Measurements from ENCODE around the gene KRTAP9-6. TPM values are rescaled to one million over a fixed set of nuclear protein-coding genes. Genes with fewer than 3 reads are reported as not detected.

KRTAP9-6 gene, protein sequence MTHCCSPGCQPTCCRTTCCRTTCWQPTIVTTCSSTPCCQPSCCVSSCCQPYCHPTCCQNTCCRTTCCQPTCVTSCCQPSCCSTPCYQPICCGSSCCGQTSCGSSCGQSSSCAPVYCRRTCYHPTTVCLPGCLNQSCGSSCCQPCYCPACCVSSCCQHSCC
- total RNA-seq = not detected in 2 replicates

DNA sequence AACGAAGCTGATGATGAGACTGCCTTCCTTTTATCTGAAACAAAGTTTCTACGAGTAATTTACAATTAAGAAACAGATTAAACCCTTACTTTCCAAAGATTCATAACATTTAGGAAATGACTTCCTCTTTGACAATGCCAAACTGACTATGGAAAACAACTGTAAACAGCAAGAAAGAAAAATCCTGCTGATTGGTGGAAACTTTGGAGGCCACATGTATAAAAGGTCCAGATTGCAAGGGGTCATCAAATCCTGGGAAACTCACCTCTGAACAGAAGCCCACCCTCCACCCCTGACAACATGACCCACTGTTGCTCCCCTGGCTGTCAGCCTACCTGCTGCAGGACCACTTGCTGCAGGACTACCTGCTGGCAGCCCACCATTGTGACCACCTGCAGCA, at the start of gene KRTAP9-6:
Gene KRTAP9-6, plus strand, starts transcription at position 301 of the 400 bp plus-strand sequence. Its CDS starts 0 bp downstream, at position 301.

DNA sequence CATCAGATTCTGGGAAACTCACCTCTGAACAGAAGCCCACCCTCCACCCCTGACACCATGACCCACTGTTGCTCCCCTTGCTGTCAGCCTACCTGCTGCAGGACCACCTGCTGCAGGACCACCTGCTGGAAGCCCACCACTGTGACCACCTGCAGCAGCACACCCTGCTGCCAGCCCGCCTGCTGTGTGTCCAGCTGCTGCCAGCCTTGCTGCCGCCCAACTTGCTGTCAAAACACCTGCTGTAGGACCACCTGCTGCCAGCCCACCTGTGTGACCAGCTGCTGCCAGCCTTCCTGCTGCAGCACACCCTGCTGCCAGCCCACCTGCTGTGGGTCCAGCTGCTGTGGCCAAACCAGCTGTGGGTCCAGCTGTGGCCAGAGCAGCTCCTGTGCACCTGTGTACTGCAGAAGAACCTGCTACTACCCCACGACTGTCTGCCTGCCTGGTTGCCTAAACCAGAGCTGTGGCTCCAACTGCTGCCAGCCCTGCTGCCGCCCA, 38.5 kb upstream of the KRTAP9-6 start, which contains the start of gene KRTAP9-2:
Gene KRTAP9-2, plus strand, starts transcription at position 51 of the 498 bp plus-strand sequence. Its CDS starts 7 bp downstream, at position 58.

DNA sequence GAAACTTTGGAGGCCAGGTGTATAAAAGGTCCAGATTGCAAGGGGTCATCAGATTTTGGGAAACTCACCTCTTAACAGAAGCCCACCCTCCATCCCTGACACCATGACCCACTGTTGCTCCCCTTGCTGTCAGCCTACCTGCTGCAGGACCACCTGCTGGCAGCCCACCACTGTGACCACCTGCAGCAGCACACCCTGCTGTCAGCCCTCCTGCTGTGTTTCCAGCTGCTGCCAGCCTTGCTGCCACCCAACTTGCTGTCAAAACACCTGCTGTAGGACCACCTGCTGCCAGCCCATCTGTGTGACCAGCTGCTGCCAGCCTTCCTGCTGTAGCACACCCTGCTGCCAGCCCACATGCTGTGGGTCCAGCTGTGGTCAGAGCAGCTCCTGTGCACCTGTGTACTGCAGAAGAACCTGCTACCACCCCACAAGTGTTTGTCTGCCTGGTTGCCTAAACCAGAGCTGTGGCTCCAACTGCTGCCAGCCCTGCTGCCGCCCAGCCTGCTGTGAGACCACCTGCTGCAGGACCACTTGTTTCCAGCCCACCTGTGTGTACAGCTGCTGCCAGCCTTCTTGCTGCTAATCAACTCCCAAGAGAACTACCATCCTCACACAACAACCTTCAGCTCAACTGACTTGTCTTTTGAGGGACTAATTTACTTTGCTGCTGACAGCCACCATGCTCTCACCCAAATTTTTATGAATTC, 32.6 kb upstream of the KRTAP9-6 start, which contains the start of gene KRTAP9-3:
Gene KRTAP9-3, plus strand, starts transcription at position 51 of the 707 bp plus-strand sequence. Its CDS starts 53 bp downstream, at position 104.

DNA sequence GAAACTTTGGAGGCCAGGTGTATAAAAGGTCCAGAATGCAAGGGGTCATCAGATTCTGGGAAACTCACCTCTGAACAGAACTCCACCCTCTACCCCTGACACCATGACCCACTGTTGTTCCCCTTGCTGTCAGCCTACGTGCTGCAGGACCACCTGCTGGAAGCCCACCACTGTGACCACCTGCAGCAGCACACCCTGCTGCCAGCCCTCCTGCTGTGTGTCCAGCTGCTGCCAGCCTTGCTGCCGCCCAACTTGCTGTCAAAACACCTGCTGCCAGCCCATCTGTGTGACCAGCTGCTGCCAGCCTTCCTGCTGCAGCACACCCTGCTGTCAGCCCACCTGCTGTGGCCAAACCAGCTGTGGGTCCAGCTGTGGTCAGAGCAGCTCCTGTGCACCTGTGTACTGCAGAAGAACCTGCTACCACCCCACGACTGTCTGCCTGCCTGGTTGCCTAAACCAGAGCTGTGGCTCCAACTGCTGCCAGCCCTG, 27.2 kb upstream of the KRTAP9-6 start, which contains the start of gene KRTAP9-8:
Gene KRTAP9-8, plus strand, starts transcription at position 51 of the 489 bp plus-strand sequence. Its CDS starts 53 bp downstream, at position 104.

DNA sequence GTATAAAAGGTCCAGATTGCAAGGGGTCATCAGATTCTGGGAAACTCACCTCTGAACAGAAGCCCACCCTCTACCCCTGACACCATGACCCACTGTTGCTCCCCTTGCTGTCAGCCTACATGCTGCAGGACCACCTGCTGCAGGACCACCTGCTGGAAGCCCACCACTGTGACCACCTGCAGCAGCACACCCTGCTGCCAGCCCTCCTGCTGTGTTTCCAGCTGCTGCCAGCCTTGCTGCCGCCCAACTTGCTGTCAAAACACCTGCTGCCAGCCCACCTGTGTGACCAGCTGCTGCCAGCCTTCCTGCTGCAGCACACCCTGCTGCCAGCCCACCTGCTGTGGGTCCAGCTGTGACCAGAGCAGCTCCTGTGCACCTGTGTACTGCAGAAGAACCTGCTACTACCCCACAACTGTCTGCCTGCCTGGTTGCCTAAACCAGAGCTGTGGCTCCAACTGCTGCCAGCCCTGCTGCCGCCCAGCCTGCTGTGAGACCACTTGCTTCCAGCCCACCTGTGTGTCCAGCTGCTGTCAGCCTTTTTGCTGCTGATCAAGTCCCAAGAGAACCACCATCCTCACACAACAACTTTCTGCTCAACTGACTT, 15.4 kb upstream of the KRTAP9-6 start, which contains the start of gene KRTAP9-4:
Gene KRTAP9-4, plus strand, starts transcription at position 51 of the 604 bp plus-strand sequence. Its CDS starts 34 bp downstream, at position 85.

DNA sequence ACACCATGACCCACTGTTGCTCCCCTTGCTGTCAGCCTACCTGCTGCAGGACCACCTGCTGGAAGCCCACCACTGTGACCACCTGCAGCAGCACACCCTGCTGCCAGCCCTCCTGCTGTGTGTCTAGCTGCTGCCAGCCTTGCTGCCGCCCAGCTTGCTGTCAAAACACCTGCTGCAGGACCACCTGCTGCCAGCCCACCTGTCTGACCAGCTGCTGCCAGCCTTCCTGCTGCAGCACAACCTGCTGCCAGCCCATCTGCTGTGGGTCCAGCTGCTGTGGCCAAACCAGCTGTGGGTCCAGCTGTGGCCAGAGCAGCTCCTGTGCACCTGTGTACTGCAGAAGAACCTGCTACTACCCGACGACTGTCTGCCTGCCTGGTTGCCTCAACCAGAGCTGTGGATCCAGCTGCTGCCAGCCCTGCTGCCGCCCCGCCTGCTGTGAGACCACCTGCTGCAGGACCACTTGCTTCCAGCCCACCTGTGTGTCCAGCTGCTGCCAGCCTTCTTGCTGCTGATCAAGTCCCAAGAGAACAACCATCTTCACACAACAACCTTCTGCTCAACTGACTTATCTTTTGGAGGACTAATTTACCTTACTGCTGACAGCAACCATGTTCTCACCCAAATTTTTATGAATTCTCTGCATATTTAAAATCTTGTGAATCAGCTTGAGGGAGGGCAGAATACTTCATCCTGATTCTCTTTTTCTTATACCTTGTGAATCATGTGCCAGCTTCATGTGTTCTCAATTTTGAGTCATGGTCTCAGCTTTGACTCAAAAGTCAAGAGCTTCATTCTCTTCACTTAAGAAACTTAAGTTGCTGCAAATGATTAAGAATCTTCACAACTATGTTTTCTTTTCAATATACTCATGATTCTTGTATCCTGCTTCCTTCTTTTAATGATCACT, 9.5 kb upstream of the KRTAP9-6 start, which contains the start of gene KRTAP9-9:
Gene KRTAP9-9, plus strand, starts transcription at position 4 of the 910 bp plus-strand sequence.

DNA sequence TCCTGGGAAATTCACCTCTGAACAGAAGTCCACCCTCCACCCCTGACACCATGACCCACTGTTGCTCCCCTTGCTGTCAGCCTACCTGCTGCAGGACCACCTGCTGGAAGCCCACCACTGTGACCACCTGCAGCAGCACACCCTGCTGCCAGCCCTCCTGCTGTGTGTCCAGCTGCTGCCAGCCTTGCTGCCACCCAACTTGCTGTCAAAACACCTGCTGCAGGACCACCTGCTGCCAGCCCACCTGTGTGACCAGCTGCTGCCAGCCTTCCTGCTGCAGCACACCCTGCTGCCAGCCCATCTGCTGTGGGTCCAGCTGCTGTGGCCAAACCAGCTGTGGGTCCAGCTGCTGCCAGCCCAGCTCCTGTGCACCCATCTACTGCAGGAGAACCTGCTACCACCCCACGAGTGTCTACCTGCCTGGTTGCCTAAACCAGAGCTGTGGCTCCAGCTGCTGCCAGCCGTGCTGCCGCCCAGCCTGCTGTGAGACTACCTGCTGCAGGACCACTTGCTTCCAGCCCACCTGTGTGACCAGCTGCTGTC, 10.5 kb downstream of the KRTAP9-6 start, which contains the start of gene KRTAP9-7:
Gene KRTAP9-7, plus strand, starts transcription at position 51 of the 543 bp plus-strand sequence. Its CDS starts 0 bp downstream, at position 51.

DNA sequence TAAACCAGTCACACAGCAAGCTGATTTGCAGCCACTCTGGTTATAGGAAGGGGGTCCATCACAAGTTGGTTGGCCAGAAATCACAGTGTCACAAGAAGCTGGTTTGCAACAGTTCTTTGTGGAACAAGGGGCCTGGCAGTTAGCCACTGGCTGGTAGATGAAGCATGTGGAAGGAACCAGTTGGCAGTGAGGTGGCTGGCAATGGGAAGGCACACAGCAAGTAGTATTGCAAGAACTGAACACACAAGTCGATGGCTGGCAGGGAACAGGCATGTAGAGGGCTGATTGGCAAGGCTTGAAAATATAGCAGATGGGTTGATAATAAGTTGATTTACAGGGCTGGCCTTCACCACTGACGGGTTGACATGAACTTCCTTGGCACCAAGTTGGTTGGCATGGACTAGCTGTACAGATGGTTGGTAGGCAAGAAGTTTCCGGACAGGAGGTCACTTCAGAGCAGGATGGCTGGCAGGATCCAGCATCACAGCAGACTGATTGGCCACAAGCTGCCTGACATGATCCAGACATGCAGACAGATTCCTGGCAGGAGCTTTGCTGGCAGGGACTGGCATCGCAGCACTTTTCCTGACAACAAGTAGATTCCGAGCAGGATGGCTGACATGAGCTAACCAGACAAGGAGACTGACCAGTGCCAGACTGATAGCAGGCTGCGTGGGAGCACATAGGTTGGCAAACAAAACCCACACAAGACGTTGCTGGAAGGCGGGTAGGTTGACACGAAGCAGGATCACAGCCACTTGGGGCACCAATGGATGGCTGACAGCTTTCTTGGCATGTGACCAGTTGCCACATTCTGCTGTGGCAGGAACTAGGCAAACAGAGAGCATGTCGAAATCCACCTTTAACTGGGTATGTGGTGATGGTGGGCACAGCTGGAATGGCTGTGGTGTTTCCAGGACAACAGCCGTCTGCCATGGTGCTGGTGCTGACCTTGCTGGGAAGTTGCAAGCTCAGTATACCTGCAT, 37.0 kb downstream of the KRTAP9-6 start, which contains the start of gene KRTAP29-1:
Gene KRTAP29-1, minus strand, starts transcription at position 936 of the 986 bp plus-strand sequence. Its CDS starts 0 bp downstream, at position 936.

DNA sequence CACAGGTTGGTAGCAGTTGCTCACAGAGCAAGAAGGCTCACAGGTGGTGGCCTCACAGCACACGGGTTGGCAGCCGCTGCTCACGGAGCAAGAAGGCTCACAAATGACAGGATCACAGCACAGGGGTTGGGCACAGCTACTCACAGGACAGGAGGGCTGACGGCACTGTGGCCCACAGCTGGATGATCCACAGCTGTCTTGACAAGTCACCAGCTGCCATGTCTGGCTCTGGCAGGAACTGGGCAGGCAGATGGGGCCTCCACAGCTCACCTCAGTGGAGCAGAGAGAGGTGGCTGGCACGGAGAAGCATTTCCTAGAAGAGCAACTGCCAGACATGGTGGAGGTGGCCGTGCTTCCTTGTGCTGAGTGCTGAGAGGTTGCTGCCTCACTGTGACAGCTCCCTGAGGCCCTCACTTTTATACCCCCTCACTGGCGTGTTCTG, 43.8 kb downstream of the KRTAP9-6 start, which contains the start of gene KRTAP16-1:
Gene KRTAP16-1, minus strand, starts transcription at position 392 of the 442 bp plus-strand sequence. Its CDS starts 56 bp downstream, at position 336.

DNA sequence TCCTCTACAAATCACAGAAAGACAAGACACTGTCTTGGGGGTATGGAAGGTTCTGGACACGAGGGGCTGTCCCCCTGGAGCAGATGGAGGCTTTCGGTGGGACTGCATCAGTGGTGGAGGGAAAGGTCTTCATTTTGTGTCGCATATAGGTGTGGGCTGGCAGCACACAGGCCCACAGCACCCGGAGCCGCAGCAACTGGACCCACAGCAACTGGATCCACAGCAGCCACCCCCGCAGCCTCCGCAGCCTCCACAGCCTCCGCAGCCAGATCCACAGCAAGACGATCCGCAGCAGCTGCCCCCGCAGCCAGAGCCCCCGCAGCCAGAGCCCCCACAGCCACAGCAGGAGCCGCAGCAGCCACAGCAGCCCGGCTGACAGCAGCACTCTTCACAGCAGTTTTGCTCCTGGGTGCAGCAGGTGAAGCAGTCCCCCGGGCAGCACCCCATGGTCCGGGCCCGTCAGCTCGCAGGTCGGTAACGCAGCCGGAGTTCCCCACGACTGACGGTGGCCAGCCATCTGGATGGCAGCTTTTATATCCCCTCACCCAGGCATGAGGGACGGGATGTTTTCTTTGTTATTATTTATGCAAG, 50.1 kb downstream of the KRTAP9-6 start, which contains the start of gene KRTAP17-1:
Gene KRTAP17-1, minus strand, starts transcription at position 507 of the 591 bp plus-strand sequence. Its CDS starts 60 bp downstream, at position 447.

Other genes starting within 250 kb of the KRTAP9-6 start
- gene KRTAP1-5, start 238.2 kb upstream of the KRTAP9-6 start, total RNA-seq = not detected in 2 replicates
- not detected in 2 replicates for gene KRTAP1-4, start 235.2 kb upstream of the KRTAP9-6 start, total RNA-seq
- not detected in 2 replicates for gene KRTAP1-3, start 230.5 kb upstream of the KRTAP9-6 start, total RNA-seq
- gene KRTAP1-1, start 223.9 kb upstream of the KRTAP9-6 start, total RNA-seq = not detected in 2 replicates
- gene KRTAP2-1, start 218.1 kb upstream of the KRTAP9-6 start, total RNA-seq = not detected in 2 replicates
- not detected in 2 replicates for gene KRTAP2-2, start 210.1 kb upstream of the KRTAP9-6 start, total RNA-seq
- not detected in 2 replicates for gene KRTAP2-3, start 205.3 kb upstream of the KRTAP9-6 start, total RNA-seq
- not detected in 2 replicates for gene KRTAP2-4, start 199.5 kb upstream of the KRTAP9-6 start, total RNA-seq
- gene KRTAP4-7, start 181.2 kb upstream of the KRTAP9-6 start, total RNA-seq = not detected in 2 replicates
- not detected in 2 replicates for gene KRTAP4-8, start 167.2 kb upstream of the KRTAP9-6 start, total RNA-seq
- not detected in 2 replicates for gene KRTAP4-16, start 163.2 kb upstream of the KRTAP9-6 start, total RNA-seq
- not detected in 2 replicates for gene KRTAP4-9, start 160.0 kb upstream of the KRTAP9-6 start, total RNA-seq
- gene KRTAP4-11, start 147.0 kb upstream of the KRTAP9-6 start, total RNA-seq = not detected in 2 replicates
- not detected in 2 replicates for gene KRTAP4-12, start 141.2 kb upstream of the KRTAP9-6 start, total RNA-seq
- not detected in 2 replicates for gene KRTAP4-6, start 124.8 kb upstream of the KRTAP9-6 start, total RNA-seq
- gene KRTAP4-5, start 115.6 kb upstream of the KRTAP9-6 start, total RNA-seq = not detected in 2 replicates
- gene KRTAP4-4, start 104.6 kb upstream of the KRTAP9-6 start, total RNA-seq = not detected in 2 replicates
- gene KRTAP4-3, start 97.2 kb upstream of the KRTAP9-6 start, total RNA-seq = not detected in 2 replicates
- gene KRTAP4-2, start 87.2 kb upstream of the KRTAP9-6 start, total RNA-seq = not detected in 2 replicates
- gene KRTAP4-1, start 80.5 kb upstream of the KRTAP9-6 start, total RNA-seq = not detected in 2 replicates
- gene KRTAP9-1, start 75.5 kb upstream of the KRTAP9-6 start, total RNA-seq = not detected in 2 replicates
- not detected in 2 replicates for gene KRTAP9-2, start 38.7 kb upstream of the KRTAP9-6 start, total RNA-seq
- not detected in 2 replicates for gene KRTAP9-3, start 32.9 kb upstream of the KRTAP9-6 start, total RNA-seq
- gene KRTAP9-8, start 27.4 kb upstream of the KRTAP9-6 start, total RNA-seq = not detected in 2 replicates
- gene KRTAP9-4, start 15.7 kb upstream of the KRTAP9-6 start, total RNA-seq = not detected in 2 replicates
- not detected in 2 replicates for gene KRTAP9-9, start 10.0 kb upstream of the KRTAP9-6 start, total RNA-seq
- gene KRTAP9-7, start 10.3 kb downstream of the KRTAP9-6 start, total RNA-seq = not detected in 2 replicates
- not detected in 2 replicates for gene KRTAP29-1, start 37.5 kb downstream of the KRTAP9-6 start, total RNA-seq
- not detected in 2 replicates for gene KRTAP16-1, start 43.9 kb downstream of the KRTAP9-6 start, total RNA-seq
- not detected in 2 replicates for gene KRTAP17-1, start 50.3 kb downstream of the KRTAP9-6 start, total RNA-seq
- gene KRT33A, start 85.5 kb downstream of the KRTAP9-6 start, total RNA-seq = not detected in 2 replicates
- not detected in 2 replicates for gene KRT33B, start 104.4 kb downstream of the KRTAP9-6 start, total RNA-seq
- gene KRT34, start 116.9 kb downstream of the KRTAP9-6 start, total RNA-seq = not detected in 2 replicates
- not detected in 2 replicates for gene KRT31, start 132.2 kb downstream of the KRTAP9-6 start, total RNA-seq
- gene KRT37, start 159.2 kb downstream of the KRTAP9-6 start, total RNA-seq = not detected in 2 replicates
- gene KRT38, start 175.6 kb downstream of the KRTAP9-6 start, total RNA-seq = not detected in 2 replicates
- not detected in 2 replicates for gene KRT32, start 202.0 kb downstream of the KRTAP9-6 start, total RNA-seq
- gene KRT35, start 215.8 kb downstream of the KRTAP9-6 start, total RNA-seq = not detected in 2 replicates
- not detected in 2 replicates for gene KRT36, start 224.5 kb downstream of the KRTAP9-6 start, total RNA-seq
- 0.75 TPM in 1 of 2 replicates, not detected in the other for gene KRT13, start 240.2 kb downstream of the KRTAP9-6 start, total RNA-seq